RWPE1 (cell line): ENCODE measurements around the gene SENP6.
"Not testable (repeated sequence)": the region's sequence is repeated elsewhere in the genome, so short reads cannot be mapped to it uniquely, and the experiment has no call there.

Experiments used
- CTCF ChIA-PET: fragments of 350-600 bp; sonication (Branson Sonifier 250); formaldehyde crosslinking; extraction: SDS; loops from one replicate; lab custom pipeline; 2021; lab: Yijun Ruan, JAX
- POLR2A ChIA-PET: fragments of 400-600 bp; formaldehyde crosslinking; extraction: SDS; loops from one replicate; lab custom pipeline; 2020; ENCODE audit warnings: antibody characterized with exemption; ENCODE audit not compliant: low non-redundant PET; lab: Yijun Ruan, JAX
- DNase-seq: peaks from one replicate; pipeline ENCODE4 v3.0.0; 2012; ENCODE audit warnings: low spot score
- H3K27ac ChIP-seq: fragments of 450-650 bp; 2 replicates; pipeline ENCODE4 v1.5.1; 2017
- TF ChIP-seq, protein P1 (sequence below): fragments of 450-650 bp; conservative IDR thresholded peaks from 2 replicates; pipeline ENCODE4 v1.5.1; 2017; ENCODE audit warnings: low read depth, mild to moderate bottlenecking

SENP6 gene

GRCh38 chr6:75643173-75643572 lies 41.5 kb downstream of the SENP6 start:
- H3K27ac ChIP-seq: no peak overlapping the region
- ChIA-PET POLR2A (no interaction called here), CTCF (no interaction called here)
- TF ChIP-seq, protein P1, sequence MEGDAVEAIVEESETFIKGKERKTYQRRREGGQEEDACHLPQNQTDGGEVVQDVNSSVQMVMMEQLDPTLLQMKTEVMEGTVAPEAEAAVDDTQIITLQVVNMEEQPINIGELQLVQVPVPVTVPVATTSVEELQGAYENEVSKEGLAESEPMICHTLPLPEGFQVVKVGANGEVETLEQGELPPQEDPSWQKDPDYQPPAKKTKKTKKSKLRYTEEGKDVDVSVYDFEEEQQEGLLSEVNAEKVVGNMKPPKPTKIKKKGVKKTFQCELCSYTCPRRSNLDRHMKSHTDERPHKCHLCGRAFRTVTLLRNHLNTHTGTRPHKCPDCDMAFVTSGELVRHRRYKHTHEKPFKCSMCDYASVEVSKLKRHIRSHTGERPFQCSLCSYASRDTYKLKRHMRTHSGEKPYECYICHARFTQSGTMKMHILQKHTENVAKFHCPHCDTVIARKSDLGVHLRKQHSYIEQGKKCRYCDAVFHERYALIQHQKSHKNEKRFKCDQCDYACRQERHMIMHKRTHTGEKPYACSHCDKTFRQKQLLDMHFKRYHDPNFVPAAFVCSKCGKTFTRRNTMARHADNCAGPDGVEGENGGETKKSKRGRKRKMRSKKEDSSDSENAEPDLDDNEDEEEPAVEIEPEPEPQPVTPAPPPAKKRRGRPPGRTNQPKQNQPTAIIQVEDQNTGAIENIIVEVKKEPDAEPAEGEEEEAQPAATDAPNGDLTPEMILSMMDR: no peak
- DNase-seq: no peak

DNA sequence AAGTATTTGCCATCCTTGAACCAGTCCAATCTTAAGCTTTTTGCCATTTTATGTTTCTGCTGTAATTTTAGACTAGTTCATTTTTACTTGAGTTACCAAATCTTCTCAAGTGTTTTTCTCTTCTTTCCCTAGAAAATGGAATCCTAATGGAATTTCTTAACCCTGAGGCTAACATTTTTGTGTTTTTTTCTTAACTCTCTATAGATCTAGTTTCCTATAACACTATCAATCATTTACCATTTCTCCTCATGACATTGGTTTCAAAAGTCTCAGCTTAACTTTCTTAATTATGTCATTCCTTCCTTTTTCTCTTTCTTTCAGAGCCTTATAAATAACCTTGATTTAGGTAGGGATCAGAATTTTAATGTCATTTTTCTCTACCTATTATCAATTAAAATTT lies 54.8 kb downstream of the SENP6 start:
- no peak overlapping the region for H3K27ac ChIP-seq
- ChIA-PET CTCF (interaction anchor here (0.6 kb wide), 1 partner anchor 23 kb away, joined by 3 read pairs; no protein-coding TSS in a partner anchor), POLR2A (no interaction called here)
- DNase-seq: no peak
- TF ChIP-seq, protein P1: no peak

DNA sequence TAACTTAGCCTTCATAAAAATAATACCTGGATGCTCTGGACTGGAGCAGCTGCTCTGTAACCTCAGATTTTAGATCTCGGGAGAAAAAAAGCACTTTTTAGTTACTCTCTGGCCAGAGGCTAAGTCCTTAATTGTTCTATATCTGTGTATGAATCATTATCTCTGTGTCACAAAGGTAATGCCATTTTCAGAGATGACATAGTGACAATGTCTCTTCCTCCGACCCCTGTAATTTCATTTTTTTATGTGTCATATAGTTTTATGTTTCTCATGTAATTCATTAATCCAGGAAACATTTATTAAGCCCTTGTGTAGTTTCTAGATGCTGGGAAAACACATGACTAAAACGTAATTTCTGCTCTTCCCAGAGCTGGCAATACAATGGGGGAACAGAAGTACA lies 55.6 kb downstream of the SENP6 start:
- TF ChIP-seq, protein P1: no peak
- DNase-seq: no peak
- POLR2A ChIA-PET: no interaction called here
- CTCF ChIA-PET: interaction anchor here (0.6 kb wide), 1 partner anchor 24 kb away, joined by 3 read pairs; no protein-coding TSS in a partner anchor
- H3K27ac ChIP-seq: no peak overlapping the region

GRCh38 chr6:75666592-75666991 lies 64.9 kb downstream of the SENP6 start:
- ChIA-PET CTCF (no interaction called here), POLR2A (no interaction called here)
- TF ChIP-seq, protein P1: no peak
- no peak overlapping the region for H3K27ac ChIP-seq
- DNase-seq: no peak

DNA sequence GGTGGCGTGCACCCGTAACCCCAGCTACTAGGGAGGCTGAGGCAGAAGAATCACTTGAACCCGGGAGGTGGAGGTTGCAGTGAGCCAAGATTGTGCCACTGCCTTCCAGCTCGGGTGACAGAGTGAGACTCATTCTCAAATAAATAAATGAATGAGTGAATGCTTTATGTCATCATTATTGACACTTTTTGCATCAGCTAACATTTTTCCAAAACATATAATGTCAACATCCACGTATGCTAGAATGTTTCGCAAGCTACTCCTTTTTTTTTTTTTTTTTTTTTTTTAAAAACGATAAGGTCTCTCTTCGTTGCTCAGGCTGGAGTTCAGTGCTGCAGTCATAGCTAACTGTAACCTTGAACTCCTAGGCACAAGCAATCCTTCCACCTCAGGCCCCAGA lies 72.2 kb downstream of the SENP6 start:
- POLR2A ChIA-PET: no interaction called here
- TF ChIP-seq, protein P1: no peak
- CTCF ChIA-PET: no interaction called here
- DNase-seq: no peak
- no peak overlapping the region for H3K27ac ChIP-seq

GRCh38 chr6:75676377-75676776 lies 74.7 kb downstream of the SENP6 start:
- TF ChIP-seq, protein P1: no peak
- ChIA-PET CTCF (interaction anchor here (0.5 kb wide), 1 partner anchor 18 kb away, joined by 3 read pairs; no protein-coding TSS in a partner anchor), POLR2A (no interaction called here)
- DNase-seq: no peak
- H3K27ac ChIP-seq: no peak overlapping the region

GRCh38 chr6:75682548-75682947 lies 80.9 kb downstream of the SENP6 start:
- H3K27ac ChIP-seq, POLR2A ChIA-PET, CTCF ChIA-PET, DNase-seq: not testable (repeated sequence)

GRCh38 chr6:75683005-75683404 lies 81.3 kb downstream of the SENP6 start:
- POLR2A ChIA-PET, H3K27ac ChIP-seq, CTCF ChIA-PET, DNase-seq: not testable (repeated sequence)

GRCh38 chr6:75687535-75687934 lies 85.9 kb downstream of the SENP6 start:
- H3K27ac ChIP-seq, DNase-seq, POLR2A ChIA-PET, CTCF ChIA-PET: not testable (repeated sequence)

GRCh38 chr6:75687937-75688336 lies 86.3 kb downstream of the SENP6 start:
- CTCF ChIA-PET: not testable (repeated sequence)

More at GRCh38 chr6:75687937-75688336, 86.3 kb downstream of the SENP6 start:
- POLR2A ChIA-PET, H3K27ac ChIP-seq, DNase-seq: not testable (repeated sequence)
